RWPE2 (cell line): ENCODE results near the gene DUOX2.
"Not testable (repeated sequence)": the region's sequence is repeated elsewhere in the genome, so short reads cannot be mapped to it uniquely, and the experiment has no call there.

Source experiments
- ATAC-seq: fragments of 200-7000 bp; cut with Tn5 transposase; 3 replicates; pipeline ENCODE4 v1.9.1; 2021; ENCODE audit warnings: low read depth
- DNase-seq: peaks from one replicate; pipeline ENCODE4 v3.0.0-alpha.2; 2020; ENCODE audit warnings: low spot score
- H3K27ac ChIP-seq: fragments of 450-650 bp; 2 replicates; pipeline ENCODE4 v1.5.1; 2017; ENCODE audit warnings: mild to moderate bottlenecking; ENCODE audit not compliant: poor library complexity, severe bottlenecking
- H3K27me3 ChIP-seq: fragments of 250-450 bp; sonication (Bioruptor Pico); 2 replicates; pipeline ENCODE4 v1.5.1; 2021; ENCODE audit warnings: mild to moderate bottlenecking, moderate library complexity; ENCODE audit not compliant: insufficient read depth, poor library complexity, severe bottlenecking
- H3K36me3 ChIP-seq: fragments of 250-450 bp; sonication (Bioruptor Pico); 2 replicates; pipeline ENCODE4 v1.5.1; 2020; ENCODE audit warnings: low read depth, mild to moderate bottlenecking, moderate library complexity
- H3K4me1 ChIP-seq: fragments of 250-450 bp; sonication (Bioruptor Pico); 2 replicates; pipeline ENCODE4 v1.5.1; 2021; ENCODE audit warnings: mild to moderate bottlenecking, moderate library complexity; ENCODE audit not compliant: insufficient read depth, poor library complexity, severe bottlenecking
- H3K4me3 ChIP-seq: fragments of 250-450 bp; sonication (Bioruptor Pico); 2 replicates; pipeline ENCODE4 v1.5.1; 2021; ENCODE audit warnings: mild to moderate bottlenecking, moderate library complexity; ENCODE audit not compliant: severe bottlenecking
- H3K9me3 ChIP-seq: fragments of 250-450 bp; sonication (Bioruptor Pico); 2 replicates; pipeline ENCODE4 v1.5.1; 2021; ENCODE audit warnings: mild to moderate bottlenecking, moderate library complexity; ENCODE audit not compliant: severe bottlenecking

Gene DUOX2

GRCh38 chr15:45042859-45043258 is 71.1 kb downstream of the DUOX2 start:
- H3K27me3 ChIP-seq, H3K4me1 ChIP-seq, DNase-seq, H3K27ac ChIP-seq, H3K9me3 ChIP-seq, H3K4me3 ChIP-seq, ATAC-seq: not testable (repeated sequence)
- H3K36me3 ChIP-seq: peaks cover 25% of the 10 kb centered on the region
